Measurements from ENCODE around the gene SCAANT1.

Gene SCAANT1

GRCh38 chr3:63878394-63879060, 33.7 kb downstream of the SCAANT1 start:
- TF ChIP-seq POU6F1 (CRISPR knock-in tag; IDR thresholded peaks at IDR 0.05; ENCODE audit: borderline replicate concordance, low read depth) = no peak
- TF ChIP-seq ZFP30 (CRISPR knock-in tag; IDR thresholded peaks at IDR 0.05) = no peak
- no peak for TF ChIP-seq RARB (CRISPR knock-in tag; IDR thresholded peaks at IDR 0.05)
- no peak for TF ChIP-seq ISL1 (CRISPR knock-in tag; IDR thresholded peaks at IDR 0.05)
- TF ChIP-seq, protein P1, sequence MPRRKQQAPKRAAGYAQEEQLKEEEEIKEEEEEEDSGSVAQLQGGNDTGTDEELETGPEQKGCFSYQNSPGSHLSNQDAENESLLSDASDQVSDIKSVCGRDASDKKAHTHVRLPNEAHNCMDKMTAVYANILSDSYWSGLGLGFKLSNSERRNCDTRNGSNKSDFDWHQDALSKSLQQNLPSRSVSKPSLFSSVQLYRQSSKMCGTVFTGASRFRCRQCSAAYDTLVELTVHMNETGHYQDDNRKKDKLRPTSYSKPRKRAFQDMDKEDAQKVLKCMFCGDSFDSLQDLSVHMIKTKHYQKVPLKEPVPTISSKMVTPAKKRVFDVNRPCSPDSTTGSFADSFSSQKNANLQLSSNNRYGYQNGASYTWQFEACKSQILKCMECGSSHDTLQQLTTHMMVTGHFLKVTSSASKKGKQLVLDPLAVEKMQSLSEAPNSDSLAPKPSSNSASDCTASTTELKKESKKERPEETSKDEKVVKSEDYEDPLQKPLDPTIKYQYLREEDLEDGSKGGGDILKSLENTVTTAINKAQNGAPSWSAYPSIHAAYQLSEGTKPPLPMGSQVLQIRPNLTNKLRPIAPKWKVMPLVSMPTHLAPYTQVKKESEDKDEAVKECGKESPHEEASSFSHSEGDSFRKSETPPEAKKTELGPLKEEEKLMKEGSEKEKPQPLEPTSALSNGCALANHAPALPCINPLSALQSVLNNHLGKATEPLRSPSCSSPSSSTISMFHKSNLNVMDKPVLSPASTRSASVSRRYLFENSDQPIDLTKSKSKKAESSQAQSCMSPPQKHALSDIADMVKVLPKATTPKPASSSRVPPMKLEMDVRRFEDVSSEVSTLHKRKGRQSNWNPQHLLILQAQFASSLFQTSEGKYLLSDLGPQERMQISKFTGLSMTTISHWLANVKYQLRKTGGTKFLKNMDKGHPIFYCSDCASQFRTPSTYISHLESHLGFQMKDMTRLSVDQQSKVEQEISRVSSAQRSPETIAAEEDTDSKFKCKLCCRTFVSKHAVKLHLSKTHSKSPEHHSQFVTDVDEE (CRISPR knock-in tag; IDR thresholded peaks at IDR 0.05) = no peak
- no peak for TF ChIP-seq ARNTL (CRISPR knock-in tag; IDR thresholded peaks at IDR 0.05; ENCODE audit: borderline replicate concordance, low read depth)
- TF ChIP-seq OSR1 (CRISPR knock-in tag; IDR thresholded peaks at IDR 0.05) = no peak
- TF ChIP-seq ZFP3 (CRISPR knock-in tag; IDR thresholded peaks at IDR 0.05) = no peak
- TF ChIP-seq ZNF8 (CRISPR knock-in tag; IDR thresholded peaks at IDR 0.05) = no peak
- TF ChIP-seq TCF4 (CRISPR knock-in tag; IDR thresholded peaks at IDR 0.05; ENCODE audit: borderline replicate concordance) = no peak
- no peak for TF ChIP-seq ZC3H10 (CRISPR knock-in tag; IDR thresholded peaks at IDR 0.05)
- TF ChIP-seq, protein P2, sequence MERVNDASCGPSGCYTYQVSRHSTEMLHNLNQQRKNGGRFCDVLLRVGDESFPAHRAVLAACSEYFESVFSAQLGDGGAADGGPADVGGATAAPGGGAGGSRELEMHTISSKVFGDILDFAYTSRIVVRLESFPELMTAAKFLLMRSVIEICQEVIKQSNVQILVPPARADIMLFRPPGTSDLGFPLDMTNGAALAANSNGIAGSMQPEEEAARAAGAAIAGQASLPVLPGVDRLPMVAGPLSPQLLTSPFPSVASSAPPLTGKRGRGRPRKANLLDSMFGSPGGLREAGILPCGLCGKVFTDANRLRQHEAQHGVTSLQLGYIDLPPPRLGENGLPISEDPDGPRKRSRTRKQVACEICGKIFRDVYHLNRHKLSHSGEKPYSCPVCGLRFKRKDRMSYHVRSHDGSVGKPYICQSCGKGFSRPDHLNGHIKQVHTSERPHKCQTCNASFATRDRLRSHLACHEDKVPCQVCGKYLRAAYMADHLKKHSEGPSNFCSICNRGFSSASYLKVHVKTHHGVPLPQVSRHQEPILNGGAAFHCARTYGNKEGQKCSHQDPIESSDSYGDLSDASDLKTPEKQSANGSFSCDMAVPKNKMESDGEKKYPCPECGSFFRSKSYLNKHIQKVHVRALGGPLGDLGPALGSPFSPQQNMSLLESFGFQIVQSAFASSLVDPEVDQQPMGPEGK (CRISPR knock-in tag; IDR thresholded peaks at IDR 0.05; ENCODE audit: borderline replicate concordance) = no peak
- no peak for TF ChIP-seq ZNF70 (CRISPR knock-in tag; IDR thresholded peaks at IDR 0.05)
- no peak for TF ChIP-seq SNAI2 (CRISPR knock-in tag; IDR thresholded peaks at IDR 0.05)
- TF ChIP-seq GLIS3 (CRISPR knock-in tag; IDR thresholded peaks at IDR 0.05) = no peak
- no peak for TF ChIP-seq PPARA (CRISPR knock-in tag; IDR thresholded peaks at IDR 0.05; ENCODE audit: borderline replicate concordance)
- TF ChIP-seq, protein P3, sequence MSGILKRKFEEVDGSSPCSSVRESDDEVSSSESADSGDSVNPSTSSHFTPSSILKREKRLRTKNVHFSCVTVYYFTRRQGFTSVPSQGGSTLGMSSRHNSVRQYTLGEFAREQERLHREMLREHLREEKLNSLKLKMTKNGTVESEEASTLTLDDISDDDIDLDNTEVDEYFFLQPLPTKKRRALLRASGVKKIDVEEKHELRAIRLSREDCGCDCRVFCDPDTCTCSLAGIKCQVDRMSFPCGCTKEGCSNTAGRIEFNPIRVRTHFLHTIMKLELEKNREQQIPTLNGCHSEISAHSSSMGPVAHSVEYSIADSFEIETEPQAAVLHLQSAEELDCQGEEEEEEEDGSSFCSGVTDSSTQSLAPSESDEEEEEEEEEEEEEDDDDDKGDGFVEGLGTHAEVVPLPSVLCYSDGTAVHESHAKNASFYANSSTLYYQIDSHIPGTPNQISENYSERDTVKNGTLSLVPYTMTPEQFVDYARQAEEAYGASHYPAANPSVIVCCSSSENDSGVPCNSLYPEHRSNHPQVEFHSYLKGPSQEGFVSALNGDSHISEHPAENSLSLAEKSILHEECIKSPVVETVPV (CRISPR knock-in tag; IDR thresholded peaks at IDR 0.05) = no peak
- TF ChIP-seq ESRRG (CRISPR knock-in tag; IDR thresholded peaks at IDR 0.05) = no peak
- no peak for TF ChIP-seq BACH2 (CRISPR knock-in tag; IDR thresholded peaks at IDR 0.05; ENCODE audit: borderline replicate concordance)
- ATAC-seq = no peak

GRCh38 chr3:63877737-63878393, 34.3 kb downstream of the SCAANT1 start:
- TF ChIP-seq ZNF70 (CRISPR knock-in tag; IDR thresholded peaks at IDR 0.05) (no peak), TCF4 (CRISPR knock-in tag; IDR thresholded peaks at IDR 0.05; ENCODE audit: borderline replicate concordance) (no peak), ZFP3 (CRISPR knock-in tag; IDR thresholded peaks at IDR 0.05) (no peak), ZC3H10 (CRISPR knock-in tag; IDR thresholded peaks at IDR 0.05) (no peak), RARB (CRISPR knock-in tag; IDR thresholded peaks at IDR 0.05) (no peak), BACH2 (CRISPR knock-in tag; IDR thresholded peaks at IDR 0.05; ENCODE audit: borderline replicate concordance) (no peak), OSR1 (CRISPR knock-in tag; IDR thresholded peaks at IDR 0.05) (no peak), ARNTL (CRISPR knock-in tag; IDR thresholded peaks at IDR 0.05; ENCODE audit: borderline replicate concordance, low read depth) (no peak)
- TF ChIP-seq, protein P1 (CRISPR knock-in tag; IDR thresholded peaks at IDR 0.05) = no peak
- TF ChIP-seq, protein P2 (CRISPR knock-in tag; IDR thresholded peaks at IDR 0.05; ENCODE audit: borderline replicate concordance) = no peak
- TF ChIP-seq, protein P3 (CRISPR knock-in tag; IDR thresholded peaks at IDR 0.05) = no peak
- TF ChIP-seq, protein P4, sequence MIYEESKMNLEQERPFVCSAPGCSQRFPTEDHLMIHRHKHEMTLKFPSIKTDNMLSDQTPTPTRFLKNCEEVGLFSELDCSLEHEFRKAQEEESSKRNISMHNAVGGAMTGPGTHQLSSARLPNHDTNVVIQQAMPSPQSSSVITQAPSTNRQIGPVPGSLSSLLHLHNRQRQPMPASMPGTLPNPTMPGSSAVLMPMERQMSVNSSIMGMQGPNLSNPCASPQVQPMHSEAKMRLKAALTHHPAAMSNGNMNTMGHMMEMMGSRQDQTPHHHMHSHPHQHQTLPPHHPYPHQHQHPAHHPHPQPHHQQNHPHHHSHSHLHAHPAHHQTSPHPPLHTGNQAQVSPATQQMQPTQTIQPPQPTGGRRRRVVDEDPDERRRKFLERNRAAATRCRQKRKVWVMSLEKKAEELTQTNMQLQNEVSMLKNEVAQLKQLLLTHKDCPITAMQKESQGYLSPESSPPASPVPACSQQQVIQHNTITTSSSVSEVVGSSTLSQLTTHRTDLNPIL (CRISPR knock-in tag; IDR thresholded peaks at IDR 0.05; ENCODE audit: low read depth) = no peak
- peak; percentile 70 for ATAC-seq
